IPS-18c (cell line): Measurements from ENCODE around the gene IGFBP2.

Source experiments
- H3K4me3 ChIP-seq: 2 replicates; pipeline ENCODE4 v1.7.0; 2013; ENCODE audit warnings: low read depth, mild to moderate bottlenecking, low read length, moderate library complexity; ENCODE audit not compliant: insufficient read depth
- H3K9me3 ChIP-seq: one replicate; pipeline ENCODE4 v1.6.1; 2013; ENCODE audit warnings: mild to moderate bottlenecking, low read length, moderate library complexity; ENCODE audit not compliant: control insufficient read depth, insufficient read depth

IGFBP2 gene

DNA sequence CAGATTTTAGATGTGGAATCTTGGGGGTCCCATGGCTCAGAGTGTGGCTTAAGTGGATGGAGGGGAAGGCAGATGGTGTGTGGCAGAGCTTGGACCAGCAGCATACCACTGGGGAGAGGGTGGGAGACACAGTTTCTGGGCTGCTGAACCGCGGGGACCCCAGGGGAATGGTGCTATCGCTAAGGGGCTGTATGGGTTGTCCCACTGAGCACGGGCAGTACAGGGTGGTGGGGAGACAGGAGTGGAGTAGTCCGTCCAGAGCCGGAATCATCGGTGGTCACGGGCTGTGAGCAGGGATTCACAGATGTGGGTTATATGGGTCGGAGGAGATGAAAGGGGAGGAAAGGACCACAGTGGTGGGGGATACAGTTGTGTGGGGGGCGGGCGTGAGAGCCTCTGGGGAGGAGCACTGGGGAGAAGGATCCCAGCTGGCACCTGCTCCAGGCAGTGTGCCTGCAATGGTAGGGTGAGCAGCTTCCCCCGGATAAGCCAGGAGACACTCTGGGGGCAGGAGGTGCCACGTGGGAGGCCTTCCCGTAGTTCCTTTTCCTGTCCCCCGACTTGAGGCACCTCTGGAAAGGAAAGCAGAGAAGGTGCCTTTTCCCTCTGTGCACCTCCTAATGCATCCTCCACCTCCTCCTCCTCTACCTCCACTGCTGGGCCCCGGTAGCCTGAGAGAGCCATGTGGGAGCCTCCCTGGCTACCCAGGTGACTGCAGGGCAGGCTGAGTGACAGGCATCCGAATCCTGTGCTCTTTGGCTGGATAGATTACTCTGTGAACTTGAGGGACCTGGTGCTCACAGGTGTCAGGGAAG, 37.3 kb downstream of the IGFBP2 start:
- no peak overlapping the region for H3K4me3 ChIP-seq
- H3K9me3 ChIP-seq = peaks cover 2% of the 10 kb centered on the region

DNA sequence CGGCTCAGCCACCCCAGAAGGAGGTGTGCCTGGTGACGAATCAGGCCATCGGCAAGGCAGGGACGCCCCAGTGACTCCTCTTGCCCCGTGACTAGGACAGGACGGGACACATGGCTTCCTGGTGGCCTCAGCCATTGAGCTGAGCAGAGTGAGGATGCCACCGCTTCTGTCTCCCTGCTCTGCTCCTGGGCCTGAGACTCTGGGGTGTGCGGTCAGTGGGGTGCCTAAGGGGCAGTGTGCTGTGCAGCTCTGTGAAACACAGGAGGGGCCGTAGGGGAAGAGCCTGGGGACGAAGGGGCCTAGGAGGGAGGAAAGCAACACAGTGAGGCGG, 37.8 kb downstream of the IGFBP2 start:
- Histone ChIP-seq H3K9me3 (peaks cover 2% of the 10 kb centered on the region), H3K4me3 (no peak overlapping the region)

DNA sequence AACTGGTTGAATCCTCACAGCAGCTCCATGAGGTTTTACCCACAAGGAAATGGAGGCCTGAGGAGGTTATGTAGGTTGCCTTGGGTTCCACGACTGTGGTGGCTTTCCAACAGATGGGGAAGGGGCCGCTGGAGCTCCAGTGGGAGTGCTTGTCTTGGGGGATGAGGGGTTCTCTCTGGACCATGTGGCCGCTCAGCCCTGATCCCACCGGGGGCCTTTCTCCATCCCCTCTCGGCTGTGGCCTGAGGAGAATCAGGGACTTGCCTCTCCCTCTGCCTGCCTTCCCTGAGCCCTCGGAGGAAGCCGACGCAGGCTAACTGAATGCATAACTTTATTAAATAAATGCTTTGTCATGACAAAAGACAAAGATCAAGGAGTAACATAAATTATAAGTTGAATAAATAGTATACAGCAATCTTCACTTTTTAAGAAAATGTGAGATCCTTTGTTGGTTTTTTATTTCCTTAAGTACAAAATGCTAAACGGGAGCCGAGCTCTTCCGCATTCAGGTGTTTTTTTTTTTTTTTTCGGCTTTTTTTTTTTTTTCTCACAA, 38.6 kb downstream of the IGFBP2 start:
- Histone ChIP-seq H3K4me3 (no peak overlapping the region), H3K9me3 (peaks cover 2% of the 10 kb centered on the region)

DNA sequence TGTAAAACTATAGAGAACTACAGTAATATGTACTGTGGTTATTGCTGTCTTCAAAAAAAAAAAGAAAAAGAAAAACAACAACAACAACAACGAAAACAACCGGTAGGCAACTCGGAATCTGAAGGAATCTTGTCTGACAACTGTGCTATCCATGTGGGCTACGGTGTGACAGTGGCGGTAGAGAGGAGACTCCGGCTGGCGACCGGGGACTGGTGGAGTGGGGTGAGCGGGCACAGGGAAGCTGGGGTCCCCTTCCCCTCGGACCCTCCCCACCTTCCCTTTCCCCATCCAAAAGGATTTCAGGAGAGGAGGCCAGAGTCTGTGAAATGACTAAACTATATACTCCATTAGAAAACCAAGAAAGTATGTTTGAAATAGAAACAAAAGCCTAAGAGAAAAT, 39.2 kb downstream of the IGFBP2 start:
- Histone ChIP-seq H3K9me3 (peaks cover 2% of the 10 kb centered on the region), H3K4me3 (no peak overlapping the region)

DNA sequence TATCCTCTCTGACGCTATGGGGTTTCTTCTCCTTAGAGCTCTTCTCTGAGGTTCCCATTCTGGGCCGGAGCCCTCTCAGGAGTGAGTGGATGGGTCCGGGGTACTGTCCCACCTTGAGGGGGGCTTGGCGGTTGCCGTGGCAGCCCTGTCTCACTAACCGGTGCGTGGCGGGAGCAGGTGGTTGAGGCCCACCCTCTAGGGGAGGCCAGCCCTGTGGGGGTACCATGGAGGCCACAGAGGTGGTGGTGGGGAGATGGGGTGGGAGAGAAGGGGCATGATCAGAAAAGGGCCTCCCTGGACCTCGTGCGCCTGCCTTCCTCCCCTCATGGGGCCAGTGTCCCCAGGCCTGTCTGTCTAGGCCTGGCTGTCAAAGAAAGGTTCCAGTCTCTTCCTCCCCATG, 39.8 kb downstream of the IGFBP2 start:
- Histone ChIP-seq H3K9me3 (peaks cover 2% of the 10 kb centered on the region), H3K4me3 (no peak overlapping the region)

DNA sequence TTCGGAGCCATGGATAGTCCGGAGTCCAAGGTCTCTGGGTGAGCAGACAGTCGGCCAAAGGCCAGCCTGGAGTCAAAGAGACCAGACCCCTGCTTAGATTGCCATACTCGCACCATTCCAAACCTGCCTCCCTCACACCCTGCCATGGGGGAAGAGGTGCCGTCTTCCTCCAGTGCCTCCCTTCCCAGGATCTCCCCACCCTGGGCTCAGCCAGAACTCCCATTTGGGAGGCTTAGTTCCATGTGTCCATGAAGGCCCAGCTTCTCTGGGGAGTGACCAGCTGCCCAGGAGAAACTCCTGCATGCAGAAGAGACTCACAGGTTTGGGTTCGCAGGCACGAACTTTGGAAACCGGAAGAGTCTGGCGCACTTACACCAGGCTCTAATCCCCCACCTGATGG, 40.4 kb downstream of the IGFBP2 start:
- peaks cover 2% of the 10 kb centered on the region for H3K9me3 ChIP-seq
- H3K4me3 ChIP-seq = no peak overlapping the region

DNA sequence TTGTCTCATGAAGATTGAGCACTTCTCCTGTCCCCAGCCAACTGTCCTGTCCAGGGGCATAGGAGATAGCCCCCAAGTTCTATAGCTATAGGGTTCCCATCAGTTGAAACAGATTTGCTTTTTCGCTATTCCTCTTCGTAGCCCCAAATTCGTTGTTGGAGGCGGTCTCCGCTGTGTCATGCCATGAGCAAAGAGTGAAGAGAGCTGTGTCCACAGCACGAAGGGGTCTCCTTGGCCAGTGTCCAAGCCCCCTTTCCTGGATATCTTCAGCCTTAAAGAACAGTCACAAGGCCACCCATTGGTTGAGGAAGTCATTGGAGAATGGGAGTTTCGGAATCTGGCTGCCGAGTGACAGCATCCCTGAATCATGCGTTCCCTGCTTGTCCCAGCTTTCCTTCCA, 41.2 kb downstream of the IGFBP2 start:
- Histone ChIP-seq H3K9me3 (peaks cover 2% of the 10 kb centered on the region), H3K4me3 (no peak overlapping the region)

DNA sequence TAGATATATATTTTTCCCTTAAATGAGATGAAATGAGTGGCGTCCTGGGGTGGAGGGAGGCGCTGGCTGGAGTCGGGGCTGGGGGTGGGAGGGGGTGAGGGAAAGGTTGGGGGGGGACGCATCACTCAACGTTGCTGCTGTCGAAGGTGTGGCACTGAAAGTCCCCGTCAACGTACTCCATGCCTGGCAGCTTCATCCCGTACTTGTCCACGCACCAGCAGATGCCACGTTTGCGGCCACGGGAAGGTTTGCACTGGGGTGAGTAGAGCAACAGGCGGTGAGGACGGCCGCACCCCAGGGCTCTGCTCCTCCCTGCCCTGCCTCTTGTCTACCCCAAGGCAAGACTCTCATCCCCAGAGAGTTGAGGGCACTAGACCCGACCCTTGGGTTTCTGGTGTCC, 43.4 kb downstream of the IGFBP2 start:
- peaks cover 4% of the 10 kb centered on the region for H3K9me3 ChIP-seq
- no peak overlapping the region for H3K4me3 ChIP-seq

DNA sequence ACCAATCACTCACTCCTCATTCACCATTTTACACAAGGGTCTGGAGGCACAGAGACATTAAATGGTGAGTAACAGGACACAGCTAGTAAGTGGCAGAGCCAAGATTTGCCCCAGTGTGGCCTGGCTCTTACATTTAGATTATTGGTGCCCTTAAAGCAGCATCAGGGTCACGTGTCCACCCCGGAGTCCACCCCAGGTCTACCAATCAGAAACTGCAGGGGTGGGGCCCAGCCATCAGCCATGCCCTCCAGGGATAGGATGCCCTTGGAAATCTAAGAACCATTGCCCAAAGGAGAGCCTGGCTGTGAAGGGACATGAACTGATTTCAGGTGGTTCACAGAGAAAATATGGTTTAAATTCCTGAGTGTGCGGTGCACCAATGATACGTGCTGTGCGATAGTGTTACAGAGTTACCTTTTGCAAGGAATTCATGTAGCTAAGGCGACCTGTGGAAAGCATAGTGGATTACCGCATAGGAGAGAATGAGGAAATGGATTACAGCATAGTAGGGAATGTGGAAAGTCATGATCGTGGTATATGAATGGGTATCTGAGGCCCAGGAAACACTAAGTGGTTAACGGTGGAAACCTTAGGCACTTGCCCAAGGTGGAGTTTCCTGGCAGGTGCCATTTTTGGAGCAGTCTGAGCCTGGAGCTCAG, 44.3 kb downstream of the IGFBP2 start:
- no peak overlapping the region for H3K4me3 ChIP-seq
- H3K9me3 ChIP-seq = peaks cover 4% of the 10 kb centered on the region

DNA sequence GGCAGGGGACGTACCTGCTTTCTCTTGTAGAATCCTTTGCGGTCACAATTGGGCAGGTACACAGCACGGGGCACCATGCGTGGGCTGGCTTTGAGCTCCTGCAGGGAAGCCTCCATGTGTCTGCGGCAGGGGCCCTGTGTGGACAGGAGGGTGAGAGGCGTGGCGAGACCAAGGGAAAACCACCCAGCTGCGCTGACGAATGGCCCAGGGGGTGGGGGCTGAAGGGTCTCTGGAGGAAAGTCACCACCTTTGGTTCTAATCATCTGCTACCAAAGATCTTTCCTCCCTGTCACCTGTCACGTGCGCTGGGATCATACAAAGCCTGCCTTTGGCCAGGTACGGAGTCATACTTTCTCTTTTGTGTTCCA, 44.9 kb downstream of the IGFBP2 start:
- H3K4me3 ChIP-seq = no peak overlapping the region

DNA sequence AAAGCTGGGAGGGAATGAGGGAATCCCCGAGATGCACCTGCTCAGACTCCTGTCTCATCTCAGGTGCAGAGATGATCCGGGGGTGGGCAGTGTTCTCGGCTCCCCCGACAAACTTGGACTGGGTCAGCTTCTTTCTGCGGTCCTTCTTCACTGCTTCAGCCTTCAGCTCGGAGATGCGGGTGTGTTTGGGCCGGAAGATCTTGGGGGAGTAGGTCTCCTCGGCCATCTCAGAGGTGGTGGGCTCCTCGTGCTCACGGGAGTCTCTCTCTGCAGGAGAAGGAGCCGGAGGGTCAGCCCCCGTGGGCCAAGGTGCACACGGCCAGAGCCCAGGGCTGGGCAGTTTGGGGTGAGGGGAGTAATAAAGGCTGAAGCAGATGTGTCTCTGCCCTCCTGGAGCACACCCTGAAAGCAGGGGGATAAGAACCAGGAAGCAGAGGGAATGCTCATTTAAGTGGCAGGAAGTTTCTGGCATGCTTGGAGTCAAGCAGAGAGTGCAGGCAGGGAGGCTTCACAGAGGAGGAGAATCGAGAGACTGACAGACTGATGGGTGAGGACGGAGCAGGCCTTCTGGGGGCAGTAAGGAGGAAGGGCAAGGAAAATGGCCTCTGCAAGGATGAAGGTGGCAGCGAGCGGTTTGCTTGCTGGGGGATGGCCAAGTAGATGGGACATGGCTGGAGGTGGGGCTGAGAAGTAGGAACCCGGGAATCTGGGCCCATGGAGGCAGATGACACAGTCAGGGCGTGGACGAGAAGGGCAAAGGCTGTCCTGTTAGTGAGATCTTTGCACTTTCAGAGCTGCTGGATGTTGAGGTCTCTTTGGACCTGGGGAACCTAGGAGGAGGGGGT, 45.8 kb downstream of the IGFBP2 start:
- Histone ChIP-seq H3K9me3 (peaks cover 4% of the 10 kb centered on the region), H3K4me3 (no peak overlapping the region)

More for the DNA sequence above, 44.9 kb downstream of the IGFBP2 start:
- H3K9me3 ChIP-seq = peaks cover 4% of the 10 kb centered on the region

DNA sequence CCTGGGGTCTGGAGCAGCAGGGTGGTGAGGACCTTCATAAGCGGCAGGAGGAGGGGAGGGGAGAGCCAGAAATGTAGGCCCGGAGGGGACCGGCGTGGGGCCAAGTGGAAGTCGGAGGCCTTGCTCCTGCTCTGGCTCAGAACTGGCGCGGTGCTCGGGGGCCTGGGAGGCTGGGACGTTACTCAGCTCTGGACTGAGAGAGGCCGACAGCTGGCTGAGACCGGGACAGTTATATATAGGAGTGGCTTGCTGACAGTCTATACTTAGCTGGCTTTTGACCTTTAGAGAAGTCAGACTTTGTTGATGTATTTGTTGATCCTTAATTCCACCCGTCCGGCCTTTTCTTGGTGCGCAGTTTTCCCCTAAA, 46.4 kb downstream of the IGFBP2 start:
- peaks cover 2% of the 10 kb centered on the region for H3K9me3 ChIP-seq

DNA sequence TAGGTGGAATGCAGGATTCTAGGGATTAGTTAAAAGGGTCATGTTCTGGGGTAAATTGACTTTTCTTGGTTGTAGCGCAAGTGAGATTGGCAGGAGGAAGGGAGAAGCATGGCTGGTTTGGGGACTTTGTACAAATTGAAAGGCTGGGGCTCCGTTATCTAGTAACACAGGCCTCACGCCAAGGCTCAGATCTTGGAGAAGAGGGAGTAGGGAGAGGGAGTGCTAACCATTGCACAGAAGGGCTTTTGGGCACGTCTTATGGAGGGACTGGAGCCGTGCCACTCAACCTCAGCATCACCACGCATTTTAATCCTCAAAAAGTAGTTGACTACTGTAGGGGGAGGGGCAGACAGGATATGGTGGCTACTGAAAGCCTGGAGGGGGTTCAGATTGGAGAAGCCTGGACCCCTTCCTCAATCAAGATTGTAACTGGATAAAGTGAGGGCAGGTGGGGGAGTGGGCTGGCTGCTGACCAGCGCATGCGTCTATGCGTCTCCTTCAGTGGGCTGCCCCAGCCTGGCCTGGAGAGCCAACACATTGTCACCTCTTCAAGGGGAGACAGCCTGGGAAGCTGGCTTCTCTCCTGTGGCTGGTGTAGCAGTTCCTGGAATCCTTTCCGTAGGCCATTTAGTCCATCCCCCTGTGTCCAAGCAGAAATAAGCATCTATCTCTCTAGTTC, 47.9 kb downstream of the IGFBP2 start:
- peaks cover 2% of the 10 kb centered on the region for H3K9me3 ChIP-seq

More for the DNA sequence above, 46.4 kb downstream of the IGFBP2 start:
- H3K4me3 ChIP-seq = no peak overlapping the region

DNA sequence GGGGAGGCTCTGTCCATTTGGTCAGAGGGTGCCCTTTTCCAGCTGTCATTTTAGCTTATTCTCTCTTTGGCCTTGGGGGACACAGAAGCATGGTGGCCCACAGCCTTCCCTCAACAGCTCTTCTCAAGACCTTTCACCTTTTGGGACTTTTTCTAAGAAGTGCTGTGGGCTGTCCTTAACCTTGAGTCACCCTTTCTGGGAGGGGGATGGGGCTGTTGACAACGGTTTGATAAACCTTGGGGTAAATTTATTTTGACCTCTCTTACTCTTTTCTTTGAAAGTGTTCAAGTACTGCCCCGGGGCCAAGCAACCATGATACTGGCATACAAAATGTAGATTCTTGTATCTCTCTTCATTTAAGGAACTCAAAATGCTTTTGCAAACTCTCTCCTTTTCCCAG, 48.5 kb downstream of the IGFBP2 start:
- H3K9me3 ChIP-seq = peaks cover 2% of the 10 kb centered on the region
- no peak overlapping the region for H3K4me3 ChIP-seq

More for the DNA sequence above, 47.9 kb downstream of the IGFBP2 start:
- H3K4me3 ChIP-seq = no peak overlapping the region

DNA sequence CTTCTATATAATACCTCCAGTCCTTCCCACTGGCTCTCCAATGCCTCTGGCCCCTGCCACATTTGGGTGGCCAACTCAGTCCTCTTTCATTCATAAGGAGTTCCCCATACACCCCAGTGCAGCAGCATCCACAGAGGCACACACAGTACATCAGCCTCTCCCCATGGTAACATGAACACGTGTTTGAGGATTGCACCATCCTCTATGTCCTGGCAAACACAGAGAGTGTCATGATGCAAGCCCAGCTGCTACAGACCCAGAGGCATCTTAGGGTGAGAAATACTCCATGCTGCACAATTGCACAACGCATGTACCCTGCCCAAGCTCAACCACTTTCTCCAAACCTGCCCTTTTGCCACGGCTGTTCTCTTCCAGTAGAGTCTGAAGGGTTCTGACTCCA, 50.6 kb downstream of the IGFBP2 start:
- no peak overlapping the region for H3K4me3 ChIP-seq
- peaks cover 2% of the 10 kb centered on the region for H3K9me3 ChIP-seq

DNA sequence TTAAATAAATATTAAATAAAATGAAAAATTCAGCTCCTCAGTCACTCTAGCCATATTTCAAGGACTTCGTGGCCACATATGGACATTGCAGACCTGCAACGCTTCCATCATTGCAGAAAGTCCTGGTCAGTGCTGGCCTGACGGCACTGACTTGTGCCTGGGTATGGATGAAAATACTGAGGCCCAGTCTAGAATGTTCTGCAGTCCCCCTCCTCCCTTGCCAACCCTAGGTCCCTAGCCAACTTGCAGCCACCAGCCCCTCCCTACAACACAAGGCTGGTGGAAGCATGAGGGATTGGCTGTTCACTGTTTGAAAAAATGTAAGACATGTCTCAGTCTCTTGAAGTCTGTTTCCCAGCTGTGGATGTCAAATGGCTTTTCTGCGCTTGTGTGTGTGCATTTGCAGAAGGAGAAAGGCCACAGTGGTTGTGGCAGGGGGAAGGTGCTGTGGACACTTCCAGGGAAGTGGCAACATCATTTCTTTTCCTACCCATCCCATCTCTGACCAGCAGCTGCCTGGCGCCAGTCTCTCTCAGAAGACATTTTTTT, 52.2 kb downstream of the IGFBP2 start:
- no peak overlapping the region for H3K4me3 ChIP-seq
- H3K9me3 ChIP-seq = peaks cover 2% of the 10 kb centered on the region

DNA sequence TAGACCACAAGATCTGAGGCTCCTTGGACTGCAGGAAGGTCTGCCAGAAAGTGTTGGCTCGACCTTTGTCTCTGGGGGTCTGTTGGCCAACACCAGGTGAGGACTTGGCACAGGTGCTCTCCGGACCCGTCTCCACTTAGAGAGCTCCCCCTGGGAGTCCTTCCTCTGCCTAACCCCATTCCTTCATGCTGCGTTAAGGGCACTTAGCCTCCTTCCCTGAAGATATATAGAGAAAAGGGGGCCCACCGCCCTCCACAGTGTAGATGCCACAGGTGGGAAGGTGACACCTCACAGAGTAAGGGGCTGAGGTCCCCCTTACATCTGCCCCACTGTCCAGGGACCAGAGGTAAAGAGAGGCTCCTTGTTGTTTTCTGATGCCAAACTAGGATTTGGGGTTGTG, 53.9 kb downstream of the IGFBP2 start:
- Histone ChIP-seq H3K4me3 (no peak overlapping the region), H3K9me3 (no peaks in the 10 kb centered on the region)
